HepG2 (cell line): ENCODE results near the gene PDGFRB. TPM values are rescaled to one million over a fixed set of nuclear protein-coding genes. Genes with fewer than 3 reads are reported as not detected.

Experiments
- CBX5 ChIP-seq: sonication (generic); formaldehyde crosslinking; IDR thresholded peaks from 2 replicates; pipeline ENCODE4 v1.4.0; 2020; ENCODE audit warnings: missing genetic modification reagents, borderline replicate concordance
- ERF ChIP-seq: IDR thresholded peaks from 2 replicates; pipeline ENCODE4 v1.6.1; 2018; ENCODE audit warnings: missing biosample characterization, missing genetic modification reagents
- HOXA5 ChIP-seq: sonication (generic); formaldehyde crosslinking; IDR thresholded peaks from 2 replicates; pipeline ENCODE4 v1.4.0; 2020; ENCODE audit warnings: missing genetic modification reagents
- KLF13 ChIP-seq: sonication (generic); formaldehyde crosslinking; IDR thresholded peaks from 2 replicates; pipeline ENCODE4 v1.4.0; 2020; ENCODE audit warnings: mild to moderate bottlenecking, missing genetic modification reagents
- KLF16 ChIP-seq, 2 experiments: sonication (generic) in 1 of 2; formaldehyde crosslinking in 1 of 2; IDR thresholded peaks; 2 replicates each; pipeline versions ENCODE4 v1.6.1 to v1.8.0; 2016 to 2023; ENCODE audit warnings: missing genetic modification reagents in 2 of 2, missing compliant biosample characterization in 1 of 2
- MEIS2 ChIP-seq: sonication (generic); formaldehyde crosslinking; IDR thresholded peaks from 2 replicates; pipeline ENCODE4 v1.9.0; 2021; ENCODE audit warnings: mild to moderate bottlenecking, missing genetic modification reagents
- MXI1 ChIP-seq: IDR thresholded peaks from 3 replicates; pipeline ENCODE4 v1.6.1; 2012; ENCODE audit warnings: low read depth, low read length, inconsistent platforms, borderline replicate concordance
- RARA ChIP-seq: IDR thresholded peaks from 2 replicates; pipeline ENCODE4 v1.6.1; 2016; ENCODE audit warnings: missing genetic modification reagents, missing compliant biosample characterization
- SAP130 ChIP-seq: IDR thresholded peaks from 2 replicates; pipeline ENCODE4 v1.6.1; 2016; ENCODE audit warnings: low read depth
- SMAD3 ChIP-seq: sonication (generic); formaldehyde crosslinking; IDR thresholded peaks from 2 replicates; pipeline ENCODE4 v1.4.0; 2020; ENCODE audit warnings: missing genetic modification reagents
- TGIF2 ChIP-seq: IDR thresholded peaks from 2 replicates; pipeline ENCODE4 v1.6.1; 2016; ENCODE audit warnings: control low read depth, missing compliant biosample characterization
- XBP1 ChIP-seq: sonication (generic); formaldehyde crosslinking; IDR thresholded peaks from 2 replicates; pipeline ENCODE4 v1.5.0; 2020; ENCODE audit warnings: missing genetic modification reagents
- ZBTB7B ChIP-seq: sonication (generic); formaldehyde crosslinking; IDR thresholded peaks from 2 replicates; pipeline ENCODE4 v1.4.0; 2020; ENCODE audit warnings: missing genetic modification reagents
- ZNF12 ChIP-seq: sonication (generic); formaldehyde crosslinking; IDR thresholded peaks from 2 replicates; pipeline ENCODE4 v1.5.0; 2020; ENCODE audit warnings: missing genetic modification reagents
- ZNF136 ChIP-seq: sonication (generic); formaldehyde crosslinking; IDR thresholded peaks from 2 replicates; pipeline ENCODE4 v1.8.1; 2022; ENCODE audit warnings: low read depth, mild to moderate bottlenecking, moderate library complexity, missing genetic modification reagents
- ZNF205 ChIP-seq: IDR thresholded peaks from 2 replicates; pipeline ENCODE4 v1.6.1; 2018; ENCODE audit warnings: missing biosample characterization, missing genetic modification reagents
- ZNF225 ChIP-seq: sonication (generic); formaldehyde crosslinking; IDR thresholded peaks from 2 replicates; pipeline ENCODE4 v1.4.0; 2020; ENCODE audit warnings: mild to moderate bottlenecking, missing genetic modification reagents
- ZNF350 ChIP-seq: sonication (generic); formaldehyde crosslinking; IDR thresholded peaks from 2 replicates; pipeline ENCODE4 v1.4.0; 2020; ENCODE audit warnings: mild to moderate bottlenecking, low read depth, missing genetic modification reagents, borderline replicate concordance
- ZNF431 ChIP-seq: sonication (generic); formaldehyde crosslinking; IDR thresholded peaks from 2 replicates; pipeline ENCODE4 v1.9.0; 2022; ENCODE audit warnings: missing genetic modification reagents, low read depth, mild to moderate bottlenecking, borderline replicate concordance
- ZNF441 ChIP-seq: sonication (generic); formaldehyde crosslinking; IDR thresholded peaks from 2 replicates; pipeline ENCODE4 v1.7.0; 2021; ENCODE audit warnings: missing genetic modification reagents, borderline replicate concordance
- polyA plus RNA-seq, 8 experiments: library from polyadenylated mRNA; depleted of rRNA in 3 of 8; stranded (reverse) in 7 of 8; unstranded in 1 of 8; fragments of >200 nt; fragmentation: Illumina TruSeq in 4 of 8; extraction: Trizol in 4 of 8; gene quantifications; 2 replicates each; pipeline versions ENCODE4 v1.2.1 to v1.2.3, GENCODE V29; 2011 to 2016; ENCODE audit warnings: low read depth in 4 of 8, missing spikeins in 1 of 8, mixed read lengths in 1 of 8; ENCODE audit not compliant: insufficient read depth in 1 of 8
- total RNA-seq, 5 experiments: library from RNA; depleted of rRNA; stranded (reverse); fragments of >200 nt; fragmentation: Illumina TruSeq; extraction: Trizol; gene quantifications; 2 replicates each; pipeline ENCODE4 v1.2.3, GENCODE V29; 2016; ENCODE audit warnings: low read depth in 1 of 5
- TF ChIP-seq, protein P1 (sequence below): IDR thresholded peaks from 2 replicates; pipeline ENCODE4 v1.6.1; 2016; ENCODE audit warnings: mild to moderate bottlenecking, missing biosample characterization, missing genetic modification reagents
- TF ChIP-seq, protein P2 (sequence below): sonication (generic); formaldehyde crosslinking; IDR thresholded peaks from 2 replicates; pipeline ENCODE4; 2020; ENCODE audit warnings: missing genetic modification reagents, mild to moderate bottlenecking, borderline replicate concordance
- TF ChIP-seq, protein P3 (sequence below): sonication (generic); formaldehyde crosslinking; IDR thresholded peaks from 2 replicates; pipeline ENCODE4 v1.9.0; 2021; ENCODE audit warnings: missing genetic modification reagents, mild to moderate bottlenecking, borderline replicate concordance
- TF ChIP-seq, protein P4 (sequence below): IDR thresholded peaks from 2 replicates; pipeline ENCODE4 v1.6.1; 2012; ENCODE audit warnings: inconsistent platforms

The PDGFRB gene
- total and polyA plus RNA-seq, 2 of the 13 experiments (the other 11 are each of a cell fraction or from before 2014, with no cell fraction given), result 4.0 to 21.0 TPM

DNA sequence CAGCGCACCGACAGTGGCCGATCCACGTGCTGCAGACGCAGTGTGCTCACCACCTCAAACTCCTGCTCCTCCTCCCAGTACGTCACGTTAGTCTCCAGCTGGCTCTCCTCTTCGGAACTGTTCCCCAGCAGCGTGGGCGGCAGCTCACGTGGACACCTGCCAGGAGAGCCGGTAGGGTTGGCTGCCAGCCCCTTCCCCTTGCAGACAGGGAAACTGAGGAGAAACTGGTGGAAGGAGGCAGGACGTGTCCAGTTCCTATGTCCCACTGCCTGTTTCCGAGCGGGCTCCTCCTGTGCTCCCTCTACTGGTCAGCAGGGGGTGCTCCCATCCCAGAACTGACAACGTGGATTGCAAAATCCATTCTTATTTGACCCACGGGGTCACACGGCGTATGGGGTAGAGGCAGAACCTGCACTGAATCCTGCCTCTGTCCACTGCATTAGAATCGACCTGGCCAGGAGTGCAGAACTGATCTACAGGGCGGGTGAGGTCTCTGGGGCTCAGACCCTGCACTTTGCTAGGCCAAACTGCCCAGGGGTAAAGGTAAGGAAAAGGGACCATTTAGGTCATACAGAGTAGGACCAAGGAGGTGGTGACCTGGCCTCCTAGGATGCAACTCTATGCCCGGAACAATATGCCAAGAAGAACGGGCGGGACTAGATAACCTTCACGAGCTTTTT is 25.7 kb downstream of the PDGFRB start (continued):
- TF ChIP-seq ZNF205 (CRISPR knock-in tag) (peak; percentile 57; the same call in 1 of the 2 replicates), SMAD3 (CRISPR knock-in tag) (peak; percentile 79; the same call in 1 of the 2 replicates), ZNF441 (0 out of 2 replicates have a peak, but pooled peaks have one; percentile 26), XBP1 (CRISPR knock-in tag) (no peak), ZBTB7B (CRISPR knock-in tag) (0 out of 2 replicates have a peak, but pooled peaks have one; percentile 42), ERF (0 out of 2 replicates have a peak, but pooled peaks have one; percentile 41), ZNF12 (CRISPR knock-in tag) (peak; percentile 94), CBX5 (CRISPR knock-in tag) (peak; percentile 82; the same call in 1 of the 2 replicates), MEIS2 (peak; percentile 35; the same call in 1 of the 2 replicates), KLF13 (CRISPR knock-in tag) (0 out of 2 replicates have a peak, but pooled peaks have one; percentile 62), SAP130 (CRISPR knock-in tag) (0 out of 2 replicates have a peak, but pooled peaks have one; percentile 32), ZNF225 (CRISPR knock-in tag) (no peak), RARA (CRISPR knock-in tag) (peak; percentile 44; the same call in 1 of the 2 replicates), ZNF136 (CRISPR knock-in tag) (peak; percentile 30; the same call in 1 of the 2 replicates), ZNF350 (CRISPR knock-in tag) (peak; percentile 59; the same call in 1 of the 2 replicates), ZNF431 (CRISPR knock-in tag) (0 out of 2 replicates have a peak, but pooled peaks have one; percentile 29), KLF16 (CRISPR knock-in tag; IDR thresholded peaks at IDR 0.05) (0 out of 4 replicates have a peak, but pooled peaks of 1 of the 2 experiments have one; percentile 32), TGIF2 (CRISPR knock-in tag) (0 out of 2 replicates have a peak, but pooled peaks have one; percentile 41), MXI1 (0 out of 3 replicates have a peak, but pooled peaks have one; percentile 18), HOXA5 (CRISPR knock-in tag) (no peak)
- TF ChIP-seq, protein P1, sequence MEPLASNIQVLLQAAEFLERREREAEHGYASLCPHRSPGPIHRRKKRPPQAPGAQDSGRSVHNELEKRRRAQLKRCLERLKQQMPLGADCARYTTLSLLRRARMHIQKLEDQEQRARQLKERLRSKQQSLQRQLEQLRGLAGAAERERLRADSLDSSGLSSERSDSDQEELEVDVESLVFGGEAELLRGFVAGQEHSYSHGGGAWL (CRISPR knock-in tag), result 0 out of 2 replicates have a peak, but pooled peaks have one; percentile 30
- TF ChIP-seq, protein P2, sequence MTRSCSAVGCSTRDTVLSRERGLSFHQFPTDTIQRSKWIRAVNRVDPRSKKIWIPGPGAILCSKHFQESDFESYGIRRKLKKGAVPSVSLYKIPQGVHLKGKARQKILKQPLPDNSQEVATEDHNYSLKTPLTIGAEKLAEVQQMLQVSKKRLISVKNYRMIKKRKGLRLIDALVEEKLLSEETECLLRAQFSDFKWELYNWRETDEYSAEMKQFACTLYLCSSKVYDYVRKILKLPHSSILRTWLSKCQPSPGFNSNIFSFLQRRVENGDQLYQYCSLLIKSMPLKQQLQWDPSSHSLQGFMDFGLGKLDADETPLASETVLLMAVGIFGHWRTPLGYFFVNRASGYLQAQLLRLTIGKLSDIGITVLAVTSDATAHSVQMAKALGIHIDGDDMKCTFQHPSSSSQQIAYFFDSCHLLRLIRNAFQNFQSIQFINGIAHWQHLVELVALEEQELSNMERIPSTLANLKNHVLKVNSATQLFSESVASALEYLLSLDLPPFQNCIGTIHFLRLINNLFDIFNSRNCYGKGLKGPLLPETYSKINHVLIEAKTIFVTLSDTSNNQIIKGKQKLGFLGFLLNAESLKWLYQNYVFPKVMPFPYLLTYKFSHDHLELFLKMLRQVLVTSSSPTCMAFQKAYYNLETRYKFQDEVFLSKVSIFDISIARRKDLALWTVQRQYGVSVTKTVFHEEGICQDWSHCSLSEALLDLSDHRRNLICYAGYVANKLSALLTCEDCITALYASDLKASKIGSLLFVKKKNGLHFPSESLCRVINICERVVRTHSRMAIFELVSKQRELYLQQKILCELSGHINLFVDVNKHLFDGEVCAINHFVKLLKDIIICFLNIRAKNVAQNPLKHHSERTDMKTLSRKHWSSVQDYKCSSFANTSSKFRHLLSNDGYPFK, result peak; percentile 62; the same call in 1 of the 2 replicates
- TF ChIP-seq, protein P3, sequence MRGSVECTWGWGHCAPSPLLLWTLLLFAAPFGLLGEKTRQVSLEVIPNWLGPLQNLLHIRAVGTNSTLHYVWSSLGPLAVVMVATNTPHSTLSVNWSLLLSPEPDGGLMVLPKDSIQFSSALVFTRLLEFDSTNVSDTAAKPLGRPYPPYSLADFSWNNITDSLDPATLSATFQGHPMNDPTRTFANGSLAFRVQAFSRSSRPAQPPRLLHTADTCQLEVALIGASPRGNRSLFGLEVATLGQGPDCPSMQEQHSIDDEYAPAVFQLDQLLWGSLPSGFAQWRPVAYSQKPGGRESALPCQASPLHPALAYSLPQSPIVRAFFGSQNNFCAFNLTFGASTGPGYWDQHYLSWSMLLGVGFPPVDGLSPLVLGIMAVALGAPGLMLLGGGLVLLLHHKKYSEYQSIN, result no peak
- TF ChIP-seq, protein P4, sequence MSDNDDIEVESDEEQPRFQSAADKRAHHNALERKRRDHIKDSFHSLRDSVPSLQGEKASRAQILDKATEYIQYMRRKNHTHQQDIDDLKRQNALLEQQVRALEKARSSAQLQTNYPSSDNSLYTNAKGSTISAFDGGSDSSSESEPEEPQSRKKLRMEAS, result peak; percentile 42; the same call in 1 of the 2 replicates
